D721Med (cell line): ENCODE data around the gene RAD54L.
A peak's percentile ranks its signal among the peaks of the same experiment; 100 is the strongest.

Experiments used
- DNase-seq: peaks from one replicate; pipeline ENCODE4 v3.0.0; 2011; ENCODE audit warnings: low spot score; ENCODE audit not compliant: insufficient read length
- FAIRE-seq: peaks from 2 replicates; lab custom pipeline; 2011; peaks lifted over from hg19 to GRCh38; lab: Jason Lieb, UNC
- TF ChIP-seq, protein P1 (sequence below): IDR thresholded peaks from 2 replicates; pipeline ENCODE4 v1.5.1; 2012; ENCODE audit warnings: mild to moderate bottlenecking, control low read depth; ENCODE audit not compliant: insufficient read depth; ENCODE audit errors: missing control alignments

The RAD54L gene

DNA sequence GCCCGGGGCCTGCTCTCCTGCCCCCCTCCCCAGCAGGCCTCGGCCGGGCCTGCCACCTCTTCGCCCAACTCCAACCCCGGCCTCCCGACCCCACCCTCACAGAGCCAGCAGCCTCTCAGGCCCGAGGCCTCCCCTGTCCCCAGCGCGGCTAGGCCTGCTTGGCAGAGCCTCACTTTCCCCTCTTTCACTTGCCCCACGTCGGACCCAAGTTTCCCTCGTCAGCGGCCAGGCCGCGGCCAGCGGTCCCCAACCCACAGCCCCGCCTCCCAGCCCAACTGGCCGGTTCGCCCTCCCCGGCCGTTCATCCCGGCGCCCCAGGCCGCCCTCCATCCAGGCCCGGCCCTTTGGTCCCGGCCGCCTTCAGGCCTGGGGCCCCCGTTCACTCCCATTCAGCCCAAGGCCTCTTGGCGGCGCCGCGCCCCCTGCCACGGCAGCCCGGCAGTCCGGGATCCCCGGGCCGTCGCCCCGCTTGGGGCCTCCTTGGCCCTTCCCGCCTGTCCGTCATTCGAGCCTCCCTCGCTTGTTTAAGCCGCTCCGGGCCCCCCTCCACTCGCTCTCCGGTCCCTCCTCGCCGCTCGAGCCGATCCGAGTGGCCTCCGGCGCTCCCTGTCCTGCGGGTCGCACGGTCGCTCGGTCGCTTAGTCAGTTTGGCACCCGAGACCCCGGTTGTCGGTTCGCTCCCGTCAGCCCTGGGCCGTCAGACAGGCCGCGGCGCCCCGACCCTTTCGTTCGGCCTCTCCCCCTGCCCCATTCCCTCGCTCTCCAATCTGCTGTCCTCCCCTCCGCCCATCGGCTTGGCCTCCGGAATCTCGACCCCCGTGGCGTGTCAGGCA, 54.5 kb downstream of the RAD54L start:
- FAIRE-seq (no peak), DNase-seq (no peak)
- TF ChIP-seq, protein P1, sequence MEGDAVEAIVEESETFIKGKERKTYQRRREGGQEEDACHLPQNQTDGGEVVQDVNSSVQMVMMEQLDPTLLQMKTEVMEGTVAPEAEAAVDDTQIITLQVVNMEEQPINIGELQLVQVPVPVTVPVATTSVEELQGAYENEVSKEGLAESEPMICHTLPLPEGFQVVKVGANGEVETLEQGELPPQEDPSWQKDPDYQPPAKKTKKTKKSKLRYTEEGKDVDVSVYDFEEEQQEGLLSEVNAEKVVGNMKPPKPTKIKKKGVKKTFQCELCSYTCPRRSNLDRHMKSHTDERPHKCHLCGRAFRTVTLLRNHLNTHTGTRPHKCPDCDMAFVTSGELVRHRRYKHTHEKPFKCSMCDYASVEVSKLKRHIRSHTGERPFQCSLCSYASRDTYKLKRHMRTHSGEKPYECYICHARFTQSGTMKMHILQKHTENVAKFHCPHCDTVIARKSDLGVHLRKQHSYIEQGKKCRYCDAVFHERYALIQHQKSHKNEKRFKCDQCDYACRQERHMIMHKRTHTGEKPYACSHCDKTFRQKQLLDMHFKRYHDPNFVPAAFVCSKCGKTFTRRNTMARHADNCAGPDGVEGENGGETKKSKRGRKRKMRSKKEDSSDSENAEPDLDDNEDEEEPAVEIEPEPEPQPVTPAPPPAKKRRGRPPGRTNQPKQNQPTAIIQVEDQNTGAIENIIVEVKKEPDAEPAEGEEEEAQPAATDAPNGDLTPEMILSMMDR: peak; percentile 20

DNA sequence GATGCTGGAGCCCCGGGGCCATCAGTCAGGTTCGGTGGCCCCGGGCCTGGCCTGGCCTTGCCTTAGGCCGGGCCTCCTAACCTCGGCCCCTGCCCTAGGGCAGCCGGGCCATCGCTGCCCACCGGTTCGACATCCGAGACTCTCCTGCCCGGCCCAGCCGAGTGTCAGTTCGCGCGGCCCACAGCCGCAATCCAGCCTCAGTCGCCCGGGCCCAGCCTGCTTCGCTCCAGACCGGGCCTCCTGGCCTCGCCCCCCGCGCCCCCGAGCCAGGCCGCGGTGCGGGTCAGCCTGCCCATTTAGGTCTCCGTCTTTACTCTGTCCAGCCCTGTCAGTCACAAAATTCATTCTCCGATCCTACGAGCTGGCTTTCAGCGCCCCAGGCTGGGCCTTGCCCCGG, 55.1 kb downstream of the RAD54L start:
- TF ChIP-seq, protein P1: no peak
- FAIRE-seq (no peak), DNase-seq (no peak)

DNA sequence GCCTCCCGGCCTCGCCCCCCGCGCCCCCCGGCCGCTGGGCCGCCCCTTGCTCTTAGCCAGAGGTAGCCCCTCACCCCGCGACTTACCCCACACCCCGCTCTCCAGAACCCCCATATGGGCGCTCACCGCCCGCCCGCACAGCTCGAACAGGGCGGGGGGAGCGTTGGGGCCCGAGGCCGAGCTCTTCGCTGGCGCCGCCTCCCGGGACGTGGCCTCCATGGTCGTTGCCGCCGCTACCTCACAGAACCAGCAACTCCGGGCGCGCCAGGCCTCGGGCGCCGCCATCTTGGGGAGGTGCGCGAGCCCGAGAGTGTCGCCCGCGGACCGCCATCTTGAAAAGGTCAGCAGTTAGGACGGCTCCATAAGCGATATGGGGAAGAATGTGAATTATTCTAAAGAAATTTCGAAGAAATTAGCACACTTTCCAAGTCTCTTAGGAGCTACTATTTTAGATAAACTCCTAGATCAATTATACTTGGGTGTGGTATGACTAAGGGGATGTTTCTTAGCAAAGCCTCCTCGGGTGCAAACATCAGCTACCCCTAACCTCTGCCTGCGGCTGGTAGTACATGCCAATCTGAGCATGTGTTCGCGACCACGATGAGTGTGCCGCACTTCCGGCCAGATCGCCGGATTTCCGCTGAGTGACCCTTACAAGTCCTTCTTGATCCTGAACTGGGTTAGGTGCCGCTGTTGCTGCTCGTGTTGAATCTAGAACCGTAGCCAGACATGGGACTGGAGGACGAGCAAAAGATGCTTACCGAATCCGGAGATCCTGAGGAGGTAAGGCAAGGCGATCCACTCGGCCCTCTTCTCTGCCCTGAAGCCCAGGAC, 55.7 kb downstream of the RAD54L start, which contains the start of the genes LRRC41 and UQCRH:
Gene LRRC41, minus strand, starts transcription at position 579 of the 834 bp plus-strand sequence. Its CDS starts 294 bp downstream, at position 285.
Gene UQCRH, plus strand, starts transcription at position 661 of the 834 bp plus-strand sequence. Its CDS starts 69 bp downstream, at position 730.
- TF ChIP-seq, protein P1: peak; percentile 1
- DNase-seq (peak; percentile 79), FAIRE-seq (no peak)

DNA sequence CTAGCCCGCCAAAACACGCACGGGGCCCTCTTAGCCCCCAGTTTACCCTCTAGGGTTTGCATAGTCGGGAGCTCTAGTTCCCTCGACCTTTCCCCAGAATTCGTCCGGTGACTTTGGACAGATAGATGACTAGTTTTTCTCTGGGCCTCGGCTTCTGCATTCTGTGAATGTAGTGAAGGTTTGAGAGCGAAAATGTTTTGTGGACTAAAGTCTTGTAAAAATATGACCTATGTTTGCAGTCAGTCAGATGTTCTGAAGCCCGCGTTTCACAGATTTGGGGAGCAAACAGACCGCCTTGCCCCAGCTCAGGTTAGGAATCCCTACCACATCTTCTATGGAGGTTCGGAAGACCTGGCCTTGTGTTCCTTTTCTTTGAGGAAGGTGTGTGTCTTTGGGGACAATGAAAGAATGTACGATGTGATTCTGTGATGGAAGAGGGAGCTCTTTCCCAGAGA, 56.3 kb downstream of the RAD54L start:
- TF ChIP-seq, protein P1: no peak
- DNase-seq (no peak), FAIRE-seq (no peak)

DNA sequence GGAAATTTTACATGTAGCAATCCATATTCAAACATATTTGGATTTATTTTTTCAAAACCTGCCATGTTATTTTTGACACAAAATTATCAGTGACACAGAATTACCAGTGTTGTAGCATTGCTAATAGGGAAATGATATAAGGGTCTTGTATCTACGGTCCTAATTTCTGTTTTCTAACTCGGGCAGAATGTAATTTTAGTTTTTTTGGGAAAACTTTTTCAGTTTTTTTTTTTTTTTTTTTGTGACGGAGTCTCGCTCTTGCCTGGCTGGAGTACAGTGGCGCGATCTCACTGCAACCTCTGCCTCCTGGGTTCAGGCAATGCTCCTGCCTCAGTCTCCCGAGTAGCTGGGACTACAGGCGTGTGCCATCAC, 58.6 kb downstream of the RAD54L start:
- FAIRE-seq (no peak), DNase-seq (no peak)
- TF ChIP-seq, protein P1: no peak

DNA sequence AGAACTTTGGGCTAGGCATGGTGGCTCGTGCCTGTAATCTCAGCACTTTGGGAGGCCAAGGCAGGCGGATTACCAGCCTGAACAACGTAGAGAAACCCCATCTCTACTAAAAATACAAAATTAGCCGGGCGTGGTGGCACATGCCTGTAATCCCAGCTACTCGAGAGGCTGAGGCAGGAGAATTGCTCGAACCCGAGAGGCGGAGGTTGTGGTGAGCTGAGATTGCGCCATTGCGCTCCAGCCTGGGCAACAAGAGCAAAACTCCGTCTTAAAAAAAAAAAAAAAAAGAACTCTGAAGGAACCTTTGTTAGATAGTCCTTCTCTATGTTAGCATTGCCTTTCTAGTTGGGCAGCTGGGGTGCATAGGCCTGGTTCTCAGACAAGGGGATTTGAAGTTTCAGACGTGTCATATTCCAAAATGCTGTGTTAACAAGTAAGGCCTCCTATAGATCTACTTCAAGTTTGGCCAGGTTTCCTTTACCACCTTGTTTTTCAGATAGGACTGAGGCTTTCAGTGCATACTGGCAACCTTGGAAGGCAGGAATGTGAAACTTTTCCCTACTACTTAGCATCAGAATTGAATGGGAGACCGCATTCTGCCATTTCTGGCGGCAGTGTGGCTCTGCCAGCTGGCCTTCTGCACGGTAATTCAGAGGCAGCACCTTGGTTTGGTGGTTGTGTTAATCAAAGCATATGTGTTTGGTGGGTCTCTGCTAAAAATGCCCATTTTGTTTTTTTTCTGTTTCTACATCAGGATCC, 62.0 kb downstream of the RAD54L start:
- FAIRE-seq: no peak
- TF ChIP-seq, protein P1: no peak
- DNase-seq: no peak
